Measurements from ENCODE around the gene PIP4P1.

DNA sequence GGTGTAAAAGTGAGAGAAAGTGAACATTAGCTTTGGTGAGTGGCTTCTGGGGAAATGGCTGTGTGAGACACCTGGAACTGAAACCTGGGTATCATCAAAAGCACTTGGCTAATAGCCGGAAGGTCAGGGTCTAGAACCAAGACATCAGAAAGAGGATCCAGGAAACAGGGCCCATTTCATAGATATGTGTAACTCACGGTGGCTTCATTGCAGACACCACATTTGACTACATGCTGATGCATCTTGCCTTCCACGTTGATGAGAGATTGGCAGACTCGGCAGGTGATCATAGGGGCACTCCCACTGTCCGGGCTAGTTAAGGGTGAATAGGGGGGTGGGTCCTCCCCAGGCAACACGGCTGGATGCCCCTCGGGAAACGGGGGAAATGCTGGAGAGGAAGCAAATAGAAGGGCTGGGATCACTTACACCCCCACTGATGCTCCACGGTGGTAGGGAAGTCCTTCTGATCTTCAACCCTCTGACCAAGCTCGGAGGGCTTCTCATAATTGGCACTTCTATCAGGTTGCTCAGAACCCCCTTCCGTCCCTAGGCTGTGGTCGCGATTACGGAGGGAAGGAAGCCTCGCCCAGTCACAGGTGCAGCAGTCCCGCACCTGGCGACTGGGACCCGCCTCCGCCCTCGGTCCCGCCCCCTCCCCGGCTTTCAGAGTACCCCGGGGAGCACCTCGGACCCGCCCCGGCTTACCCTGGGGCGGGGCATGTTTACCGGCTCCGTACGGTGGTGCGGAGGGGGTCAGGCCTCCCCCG is 593 bp downstream of the PIP4P1 start:
- TF ChIP-seq POLR2A (IDR thresholded peaks at IDR 0.05; ENCODE audit: low read depth, low read length): no peak
- TF ChIP-seq POLR2AphosphoS5 (IDR thresholded peaks at IDR 0.05; ENCODE audit: low read depth, low read length): no peak
- TF ChIP-seq TAF1 (IDR thresholded peaks at IDR 0.05; ENCODE audit: borderline replicate concordance, low read depth, low read length): no peak

All from GM12892 (cell line).